ENCODE data around the gene IFNA2.
A peak's percentile ranks its signal among the peaks of the same experiment; 100 is the strongest.
"Not testable (repeated sequence)": the region's sequence is repeated elsewhere in the genome, so short reads cannot be mapped to it uniquely, and the experiment has no call there.

The IFNA2 gene

DNA sequence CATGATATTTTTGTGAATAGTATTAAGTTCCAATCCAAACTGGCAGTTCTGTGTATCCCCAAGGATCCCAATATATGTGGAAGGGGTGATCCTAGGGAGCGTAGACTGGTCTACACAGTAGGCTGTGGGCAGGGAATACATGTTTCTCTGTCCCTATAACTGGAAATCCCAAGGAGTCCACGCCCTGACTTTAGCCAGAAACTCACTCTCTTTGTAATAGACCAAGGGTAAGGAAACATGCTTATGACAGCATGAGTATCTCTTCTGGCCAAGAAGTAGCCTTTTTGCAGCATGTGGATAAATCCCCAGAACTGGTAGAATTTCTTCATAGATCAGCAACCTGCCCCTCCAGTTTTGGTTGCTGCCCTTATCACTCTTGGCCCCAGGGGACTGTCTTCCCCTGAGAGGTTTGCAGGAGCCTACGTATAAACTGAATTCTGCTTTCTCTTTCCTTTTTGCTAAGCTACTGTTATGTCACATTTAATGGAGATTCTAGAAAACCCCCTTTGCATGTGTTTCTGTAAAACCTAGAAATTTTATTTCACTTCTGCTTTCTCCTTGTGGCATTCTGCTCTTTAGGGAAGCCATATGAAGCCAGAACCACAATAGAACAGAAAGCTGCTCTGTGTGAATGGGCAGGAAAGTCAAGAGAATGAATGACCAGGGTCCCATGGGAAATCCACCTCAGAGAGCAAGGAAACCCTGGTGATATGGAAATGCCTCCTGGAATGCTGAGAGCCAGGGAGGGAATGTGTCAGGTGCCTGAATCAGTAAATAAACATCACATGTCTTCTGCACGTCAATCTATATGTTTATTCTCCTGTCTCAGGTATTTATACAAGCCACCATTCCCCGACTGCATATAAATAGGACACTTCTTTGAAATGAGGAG, 3.5 kb downstream of the IFNA2 start:
- no peak for DNase-seq

DNA sequence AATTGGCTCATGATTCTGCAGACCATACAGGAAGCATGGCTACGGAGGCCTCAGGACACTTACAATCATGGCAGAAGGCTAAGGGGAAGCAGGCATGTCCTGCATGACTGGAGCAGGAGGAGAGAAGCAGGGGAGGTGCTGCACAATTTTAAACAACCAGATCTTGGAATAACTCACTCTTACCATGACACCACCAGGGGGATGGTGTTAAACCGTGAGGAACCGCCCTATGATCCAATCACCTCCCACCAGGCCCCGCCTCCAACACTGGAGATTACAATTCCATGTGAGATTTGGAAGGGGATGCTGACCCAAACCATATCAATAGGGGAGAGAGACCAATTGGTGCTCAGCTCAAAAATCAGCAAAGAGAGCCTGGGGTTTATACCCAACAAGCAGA, 13.7 kb downstream of the IFNA2 start:
- DNase-seq, result not testable (repeated sequence)

DNA sequence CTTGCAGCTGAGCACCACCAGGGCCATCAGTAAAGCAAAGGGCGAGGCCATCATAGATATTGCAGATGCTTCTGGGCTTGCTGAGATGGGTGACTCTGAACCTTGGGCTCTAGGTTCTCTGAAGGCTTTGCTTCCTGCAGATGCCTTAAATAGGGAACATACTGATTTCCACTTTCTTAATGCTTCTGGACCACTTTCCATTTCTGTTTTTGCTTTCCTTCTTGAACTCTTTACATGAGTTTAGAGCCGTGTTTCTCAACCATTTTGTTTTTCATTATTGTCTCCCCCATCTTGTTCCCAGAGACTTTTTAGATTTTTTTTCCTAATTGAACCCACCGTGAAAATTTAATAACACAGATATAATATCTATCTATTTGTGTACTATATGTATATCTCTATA, 17.2 kb downstream of the IFNA2 start, which contains the start of gene IFNA13:
TSS of gene IFNA13 (minus strand) at position 101 of the 400 bp plus-strand sequence. CDS start at position 54, 47 bp downstream.
- no peak for DNase-seq

DNA sequence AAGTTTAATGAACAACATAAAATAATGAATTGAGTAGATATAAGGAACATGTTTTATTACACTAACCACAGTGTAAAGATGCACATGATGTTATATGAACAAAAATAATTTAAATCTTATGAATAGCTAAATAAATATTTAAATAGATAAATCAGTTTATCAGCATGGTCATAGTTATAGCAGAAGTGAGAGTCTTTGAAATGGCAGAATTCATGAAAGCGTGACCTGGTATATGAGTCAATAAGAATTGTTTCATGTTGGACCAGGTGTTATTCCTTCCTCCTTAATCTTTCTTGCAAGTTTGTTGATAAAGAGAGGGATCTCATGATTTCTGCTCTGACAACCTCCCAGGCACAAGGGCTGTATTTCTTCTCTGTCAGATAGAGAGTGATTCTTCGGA, 18.0 kb downstream of the IFNA2 start:
- DNase-seq, result not testable (repeated sequence)

DNA sequence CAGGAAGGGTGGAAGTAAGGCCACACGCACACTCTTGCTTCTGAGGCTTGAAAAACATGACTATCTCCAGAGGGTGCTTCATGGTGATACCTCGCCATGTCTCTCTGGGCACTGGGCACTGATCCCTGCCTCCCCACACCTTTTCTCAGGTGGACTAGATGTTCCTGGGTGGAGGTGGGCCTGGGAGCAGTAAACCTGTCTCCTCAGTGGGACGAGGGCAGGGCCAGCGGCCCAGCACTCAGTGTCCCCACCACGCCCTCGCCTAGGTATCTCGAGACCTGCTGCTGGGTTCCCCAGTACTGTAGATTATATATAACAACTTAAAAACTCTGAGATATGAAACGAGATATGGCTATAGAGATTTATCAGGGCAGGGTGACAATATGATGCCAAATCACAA, 22.9 kb downstream of the IFNA2 start:
- DNase-seq, result no peak

DNA sequence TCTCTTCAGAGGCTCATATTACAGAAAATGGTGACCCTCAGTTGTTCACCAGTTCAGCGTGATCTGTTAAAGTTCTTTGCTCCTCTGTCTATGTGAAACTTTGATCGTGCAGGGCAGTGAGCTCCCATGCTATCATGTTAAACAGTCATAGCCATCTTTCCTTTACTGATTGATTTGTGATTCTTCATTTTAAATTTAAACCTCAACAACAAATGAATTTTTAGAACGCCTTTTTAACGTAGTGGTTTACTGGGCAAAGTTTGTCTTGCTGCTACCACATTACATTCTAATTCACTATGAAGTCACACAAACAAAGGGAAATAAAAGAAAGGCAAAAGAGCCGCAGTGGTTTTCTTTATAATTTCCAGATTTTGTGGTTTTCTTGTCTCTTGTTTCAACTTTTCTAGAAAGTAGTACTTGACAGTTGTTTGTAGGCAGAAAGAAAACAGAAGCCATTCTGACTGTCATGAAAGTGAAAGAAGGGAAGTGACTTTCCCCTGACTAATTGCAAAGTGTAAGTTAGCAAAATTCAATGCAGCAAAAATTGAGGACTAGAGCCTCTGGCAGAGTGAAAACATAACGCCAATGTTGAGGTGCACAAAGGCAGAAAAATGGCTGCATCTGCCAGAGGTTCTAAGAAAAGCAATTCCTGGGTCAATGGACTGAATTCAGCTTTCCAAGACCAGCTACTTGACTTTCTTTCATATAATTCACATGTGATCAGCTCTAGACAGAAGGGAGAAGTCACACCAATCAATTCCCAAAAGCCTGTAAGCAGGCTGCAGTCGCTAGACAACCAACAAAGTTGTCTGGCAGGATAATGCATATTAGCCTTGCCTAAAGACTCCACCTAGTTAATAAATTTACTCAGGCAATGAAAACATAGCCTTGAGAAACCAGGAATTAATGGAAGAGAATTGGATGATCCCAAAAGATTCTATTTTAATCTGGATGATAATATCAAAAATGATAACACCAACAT, 27.4 kb downstream of the IFNA2 start:
- no peak for DNase-seq

DNA sequence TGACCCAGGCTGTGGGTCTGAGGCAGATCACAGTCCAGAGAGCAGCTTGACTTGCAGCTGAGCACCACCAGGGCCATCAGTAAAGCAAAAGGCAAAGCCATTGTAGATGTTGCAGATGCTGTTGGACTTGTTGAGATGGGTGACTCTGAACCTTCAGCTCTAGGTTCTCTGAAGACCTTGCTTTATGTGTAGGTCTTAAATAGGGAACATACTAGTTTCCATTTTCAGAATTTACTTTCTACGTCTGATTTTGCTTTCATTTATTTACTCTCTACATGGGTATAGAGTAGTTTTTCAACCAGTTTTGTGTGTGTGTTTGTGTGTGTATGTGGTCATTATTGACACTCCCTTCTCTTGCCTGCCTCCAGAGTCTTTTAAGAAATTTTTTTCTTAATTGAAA, 34.4 kb downstream of the IFNA2 start, which contains the start of gene IFNA6:
TSS of gene IFNA6 (minus strand) at position 101 of the 400 bp plus-strand sequence. CDS start at position 101, 0 bp downstream.
- DNase-seq, result no peak

DNA sequence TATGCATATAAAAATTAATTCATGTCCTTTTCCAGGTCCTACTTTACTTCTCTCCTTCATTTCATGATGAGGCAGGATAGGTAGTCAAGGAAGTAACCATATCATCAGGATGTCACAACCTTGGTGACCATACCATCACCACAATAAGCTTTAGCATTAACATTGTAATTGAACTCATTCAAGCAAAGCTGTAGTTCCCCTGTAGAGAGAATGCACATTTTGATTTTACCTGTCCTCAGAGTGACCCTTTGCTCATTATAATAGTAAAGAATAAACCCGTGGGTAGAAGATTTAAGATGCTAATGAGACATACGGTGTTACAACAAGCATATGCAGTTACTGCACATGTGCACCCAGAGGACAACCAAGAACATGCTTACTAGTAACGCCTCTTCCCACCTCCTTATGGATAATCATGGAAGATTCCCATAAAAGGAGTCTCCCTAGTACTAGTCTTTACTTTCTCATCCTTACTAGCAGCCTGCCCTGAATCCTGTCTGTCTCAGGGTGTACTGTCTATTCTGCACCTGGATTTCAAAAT, 36.7 kb downstream of the IFNA2 start:
- DNase-seq, result no peak

DNA sequence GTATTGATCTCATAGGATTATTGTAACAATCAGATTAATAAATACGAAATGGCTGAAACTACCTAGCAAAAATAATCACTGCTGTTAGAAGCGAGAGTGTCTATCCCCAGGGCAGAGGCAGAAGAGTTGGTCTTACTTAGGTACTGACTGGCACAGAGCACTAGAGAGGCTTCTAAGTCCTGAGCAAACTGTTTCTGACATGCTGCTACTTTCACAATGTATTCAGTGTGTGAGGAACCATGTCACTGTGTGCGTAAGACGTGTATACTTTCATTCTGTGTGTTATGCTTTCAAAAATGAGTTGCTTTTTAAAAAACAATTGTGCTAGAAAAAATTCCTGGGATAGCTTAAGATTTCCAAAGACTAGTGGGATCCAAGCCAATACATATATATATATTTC, 44.5 kb downstream of the IFNA2 start:
- no peak for DNase-seq

DNA sequence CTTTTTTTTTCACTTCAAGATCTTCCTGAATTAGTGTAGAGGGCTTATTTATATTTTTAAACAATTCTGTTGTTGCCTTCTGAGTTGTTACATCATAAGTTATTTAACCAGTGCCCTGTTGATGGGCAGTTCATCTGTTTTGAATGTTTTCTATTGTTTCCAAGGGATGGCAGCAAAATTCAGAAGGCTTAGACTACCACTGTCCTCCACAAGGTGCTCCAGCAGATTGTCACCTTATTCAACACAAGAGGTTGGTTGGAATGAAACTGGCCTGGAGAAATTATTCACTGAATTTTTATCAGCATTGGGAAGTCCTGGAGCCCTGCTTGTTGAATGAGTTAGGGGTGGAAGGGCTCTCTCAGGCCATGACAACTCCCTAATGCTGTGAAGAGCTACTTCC, 48.7 kb downstream of the IFNA2 start:
- DNase-seq, result no peak

DNA sequence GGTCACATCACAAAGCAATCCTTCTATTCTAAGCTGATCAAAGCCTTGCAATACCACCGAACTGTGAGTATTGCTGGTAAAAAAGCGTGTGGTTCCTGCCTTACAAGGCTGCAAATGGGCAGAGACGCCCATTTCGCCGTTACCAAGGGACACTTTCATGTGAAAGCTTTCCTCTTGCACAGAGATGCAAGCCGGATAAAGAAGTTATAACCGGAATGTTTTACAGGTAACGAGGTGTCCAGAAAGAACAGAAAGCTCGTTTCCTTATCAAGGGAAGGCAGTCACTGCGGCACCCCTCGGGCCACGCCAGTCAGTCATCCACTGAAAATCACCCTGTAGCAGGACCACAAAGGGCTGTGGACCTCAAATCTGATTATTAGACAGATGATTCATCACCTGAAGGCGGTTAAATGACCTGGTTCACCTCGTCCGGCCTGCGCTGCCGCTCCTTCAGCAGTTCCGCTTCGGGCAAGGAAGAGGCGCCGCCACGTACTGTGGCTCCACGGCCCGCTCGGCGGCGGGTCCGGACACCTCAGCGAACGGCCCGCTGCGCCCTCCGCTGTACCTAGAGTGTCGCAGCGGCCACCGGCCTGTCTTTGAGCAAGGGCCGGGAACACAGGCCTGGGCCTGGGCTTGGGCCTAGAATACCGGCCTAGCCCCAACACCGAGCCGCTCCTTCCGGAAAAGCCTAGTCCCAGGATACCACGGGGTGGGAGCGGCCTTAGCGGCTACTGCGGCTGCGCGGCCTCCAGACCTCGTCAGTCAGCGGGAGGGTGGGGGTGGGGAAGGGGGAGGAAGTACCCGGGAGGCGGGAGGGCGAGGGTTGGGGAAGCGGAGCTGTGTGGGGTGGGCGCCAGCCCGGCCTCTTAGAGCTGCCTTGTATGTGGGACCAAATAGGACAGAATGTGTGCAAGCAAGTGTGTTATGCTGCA, 50.2 kb downstream of the IFNA2 start, which contains the start of gene KLHL9:
TSS of gene KLHL9 (minus strand) at position 704 of the 932 bp plus-strand sequence. CDS start at position 159, 545 bp downstream.
- peak; percentile 68 to 74 (median 71) for DNase-seq

All from activated CD4-positive, CD25-positive, alpha-beta regulatory T cell (primary cell).